HG03039 (cell line): ENCODE data around the gene C1QL2.

Experiments used
- ATAC-seq: cut with Tn5 transposase; IDR thresholded peaks from one replicate; pipeline ENCODE4 v1.9.1; 2021; ENCODE audit warnings: mild to moderate bottlenecking, moderate library complexity; ENCODE audit not compliant: unreplicated experiment

Gene C1QL2

GRCh38 chr2:119158563-119159347, at the start of gene C1QL2:
Gene C1QL2, minus strand, starts transcription at chr2:119158751. Its CDS starts 482 bp downstream, at chr2:119158269.
- no peak for ATAC-seq

GRCh38 chr2:119207447-119207846, 48.9 kb upstream of the C1QL2 start:
- no peak for ATAC-seq

DNA sequence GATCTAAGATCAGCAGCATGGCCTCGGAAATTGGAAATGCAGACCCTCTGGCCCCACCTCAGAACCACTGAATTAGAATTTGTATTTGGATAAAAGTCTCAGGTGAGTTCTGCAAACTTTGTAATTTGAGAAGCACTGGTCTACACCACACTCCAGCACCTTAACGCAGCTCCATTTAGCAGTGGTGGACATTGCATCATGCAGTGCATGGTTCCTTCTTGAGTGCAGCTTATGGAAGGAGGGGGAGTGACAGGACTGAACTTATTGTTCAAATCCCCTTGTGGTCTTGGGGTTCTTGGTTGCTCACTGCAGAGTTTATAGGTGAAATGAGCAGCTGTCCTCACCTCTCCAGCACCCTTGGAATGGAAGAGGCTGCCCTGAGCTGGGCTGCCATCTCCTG, 47.6 kb upstream of the C1QL2 start:
- no peak for ATAC-seq

DNA sequence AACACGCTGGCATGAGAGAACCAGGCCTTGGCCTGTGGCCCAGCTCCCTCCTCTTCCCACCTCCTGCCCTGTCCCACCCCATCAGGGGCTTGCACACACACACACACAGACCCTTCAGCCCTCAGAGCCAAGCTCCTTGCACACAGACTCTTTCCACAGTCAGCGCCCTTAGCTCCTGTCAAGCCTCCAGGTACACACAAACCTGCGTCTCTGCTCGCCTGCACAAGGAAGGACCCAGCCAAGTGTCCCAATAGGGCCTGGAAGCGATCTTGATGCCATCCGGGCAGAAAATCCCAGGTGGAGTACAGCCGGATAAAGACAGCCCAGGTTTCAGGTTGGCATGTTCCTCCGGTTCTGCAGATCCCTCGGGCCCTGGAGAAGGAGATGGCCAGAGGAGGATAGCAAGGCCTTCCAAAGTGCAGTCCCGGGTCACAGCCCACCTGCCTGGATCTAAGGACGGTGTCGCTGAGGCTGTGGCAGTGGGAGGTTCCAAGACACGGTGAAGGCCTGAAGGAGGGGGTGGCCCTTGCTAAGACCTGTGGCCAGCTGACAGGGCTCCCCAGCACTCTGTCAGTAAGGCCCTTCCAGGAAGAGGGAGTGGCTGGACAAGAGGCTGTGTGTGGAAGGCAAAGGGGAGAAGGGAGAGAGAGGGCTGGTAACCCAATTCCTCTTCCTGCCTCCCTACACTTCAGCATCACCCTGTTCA, 46.6 kb upstream of the C1QL2 start:
- no peak for ATAC-seq

DNA sequence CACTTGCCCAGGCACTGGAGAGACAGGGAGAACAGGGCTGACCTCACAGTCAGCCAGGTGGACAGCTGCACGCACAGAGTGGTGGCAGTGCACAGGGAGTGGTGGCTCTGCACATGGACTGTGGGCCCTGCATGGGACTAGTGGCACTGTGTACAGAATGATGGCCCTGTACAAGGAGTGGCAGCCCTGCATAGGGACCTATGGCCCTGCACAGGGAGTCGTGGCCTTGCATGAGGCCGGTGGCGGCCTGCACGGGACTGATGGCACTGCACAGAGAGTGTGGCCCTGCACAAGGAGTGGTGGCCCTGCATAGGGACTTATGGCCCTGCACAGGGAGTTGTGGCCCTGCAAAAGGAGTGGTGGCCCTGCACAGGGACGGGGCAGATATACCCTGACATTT, 46.0 kb upstream of the C1QL2 start:
- ATAC-seq: no peak

DNA sequence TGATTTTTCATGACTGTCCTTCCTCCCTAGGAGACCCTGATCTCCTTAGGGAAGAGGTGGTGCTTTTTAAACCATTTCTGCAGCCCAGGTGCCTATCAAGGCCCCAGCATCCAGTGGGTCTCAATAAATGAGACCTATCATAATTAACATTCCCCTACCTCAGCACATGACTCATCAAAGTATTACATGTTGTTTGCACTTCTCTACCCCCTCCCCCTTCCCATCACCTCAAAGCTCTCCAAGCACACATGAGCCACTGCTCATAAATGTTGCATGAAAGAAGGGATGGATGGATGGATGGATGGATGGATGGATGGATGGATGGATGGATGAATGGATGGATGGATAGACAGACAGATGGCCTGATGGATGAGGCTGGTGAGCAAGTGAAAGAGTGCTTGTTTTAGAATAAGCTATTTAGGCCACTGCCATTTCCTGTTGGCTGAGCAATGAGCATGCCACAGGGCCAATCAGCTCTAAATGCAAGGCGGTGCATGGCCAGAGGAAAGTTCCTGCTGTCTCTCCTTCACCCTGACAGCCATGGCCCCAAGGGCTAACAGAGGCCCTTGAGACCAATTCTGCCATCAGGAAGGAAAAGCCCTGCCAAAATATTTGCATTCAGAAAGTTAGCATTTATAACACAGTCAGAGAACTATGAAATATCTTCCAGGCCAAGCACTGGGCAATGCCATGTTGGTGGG, 44.2 kb upstream of the C1QL2 start:
- no peak for ATAC-seq

- no peak for ATAC-seq
Measured at GRCh38 chr2:119201815-119202214, 43.3 kb upstream of the C1QL2 start.

GRCh38 chr2:119198240-119198840, 39.8 kb upstream of the C1QL2 start:
- ATAC-seq: no peak

- no peak for ATAC-seq
Measured at GRCh38 chr2:119197529-119198239, 39.1 kb upstream of the C1QL2 start.

- ATAC-seq: no peak
Measured at GRCh38 chr2:119197126-119197405, 38.5 kb upstream of the C1QL2 start.

GRCh38 chr2:119196301-119197125, 38.0 kb upstream of the C1QL2 start:
- no peak for ATAC-seq

GRCh38 chr2:119195887-119196286, 37.3 kb upstream of the C1QL2 start:
- no peak for ATAC-seq

- no peak for ATAC-seq
Measured at GRCh38 chr2:119195001-119195400, 36.5 kb upstream of the C1QL2 start.

DNA sequence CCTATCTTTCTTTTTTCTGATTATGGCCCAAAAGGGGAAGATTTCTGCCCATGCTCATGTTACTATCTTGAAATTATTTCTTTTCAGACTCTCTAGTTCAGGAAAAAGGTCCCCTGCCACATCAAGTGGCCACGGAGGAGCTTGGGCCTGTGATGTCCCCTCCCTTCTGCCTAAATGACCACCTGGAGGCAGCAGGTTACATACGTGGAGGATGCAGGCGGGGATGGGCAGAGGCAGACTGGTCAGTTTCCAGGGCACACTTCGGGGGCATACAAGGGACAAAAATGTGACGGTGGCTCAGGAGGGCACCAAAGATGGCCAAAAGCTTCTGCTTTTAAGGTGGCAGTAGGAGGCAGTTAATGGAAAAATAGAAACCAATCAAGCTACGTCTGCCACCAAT, 34.3 kb upstream of the C1QL2 start:
- no peak for ATAC-seq

GRCh38 chr2:119190321-119191111, 32.0 kb upstream of the C1QL2 start:
- no peak for ATAC-seq

- ATAC-seq: no peak
Measured at GRCh38 chr2:119184512-119184911, 26.0 kb upstream of the C1QL2 start.

GRCh38 chr2:119181791-119182445, 23.4 kb upstream of the C1QL2 start:
- no peak for ATAC-seq

- no peak for ATAC-seq
Measured at GRCh38 chr2:119181391-119181790, 22.8 kb upstream of the C1QL2 start.

- no peak for ATAC-seq
Measured at GRCh38 chr2:119180892-119181291, 22.3 kb upstream of the C1QL2 start.
